ENCODE measurements around the gene BCL2. TPM values are rescaled to one million over a fixed set of nuclear protein-coding genes. Genes with fewer than 3 reads are reported as not detected.
A peak's percentile ranks its signal among the peaks of the same experiment; 100 is the strongest.
"Not testable (repeated sequence)": the region's sequence is repeated elsewhere in the genome, so short reads cannot be mapped to it uniquely, and the experiment has no call there.

Gene BCL2
- total RNA-seq, 2 donors from 2014 or later: 95.4 to 269 TPM

- H3K4me1 Mint-ChIP-seq: peaks cover 54% of the 10 kb centered on the region
- H3K9me3 Mint-ChIP-seq: no peaks in the 10 kb centered on the region
- no peaks in the 10 kb centered on the region for H3K27me3 Mint-ChIP-seq
- peak overlapping the region; percentile 82 for H3K4me3 Mint-ChIP-seq
- peak overlapping the region; percentile 86 for H3K27ac Mint-ChIP-seq
- ATAC-seq (replicated peaks): no peak
- H3K36me3 Mint-ChIP-seq (ENCODE audit: low read depth): peaks cover 94% of the 10 kb centered on the region
Observed at GRCh38 chr18:63236921-63237846, 82.4 kb downstream of the BCL2 start.

DNA sequence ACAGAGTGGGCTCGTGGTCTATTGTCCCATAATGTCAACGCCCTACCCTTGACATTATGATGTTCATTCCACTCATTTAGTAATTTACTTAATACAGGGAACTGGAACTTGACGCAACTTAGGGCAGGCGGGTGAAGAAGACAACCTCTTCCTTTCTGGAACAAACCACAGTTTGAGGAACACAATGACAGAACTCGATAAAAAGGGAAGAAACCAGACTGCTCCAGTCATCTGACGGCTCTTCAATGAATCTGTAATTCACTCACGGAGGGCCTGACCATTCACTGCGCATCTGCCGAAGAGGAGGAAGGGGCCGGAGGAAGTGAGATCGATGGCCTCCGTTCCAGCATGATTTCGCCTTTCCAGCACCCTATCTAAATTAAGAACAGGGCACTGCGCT lies 83.2 kb downstream of the BCL2 start:
- ATAC-seq (replicated peaks): no peak
- Mint-ChIP-seq H3K27ac (peak overlapping the region; percentile 86), H3K36me3 (ENCODE audit: low read depth) (peaks cover 94% of the 10 kb centered on the region), H3K4me1 (peaks cover 58% of the 10 kb centered on the region), H3K27me3 (no peaks in the 10 kb centered on the region), H3K9me3 (no peaks in the 10 kb centered on the region), H3K4me3 (peak overlapping the region; percentile 82)

DNA sequence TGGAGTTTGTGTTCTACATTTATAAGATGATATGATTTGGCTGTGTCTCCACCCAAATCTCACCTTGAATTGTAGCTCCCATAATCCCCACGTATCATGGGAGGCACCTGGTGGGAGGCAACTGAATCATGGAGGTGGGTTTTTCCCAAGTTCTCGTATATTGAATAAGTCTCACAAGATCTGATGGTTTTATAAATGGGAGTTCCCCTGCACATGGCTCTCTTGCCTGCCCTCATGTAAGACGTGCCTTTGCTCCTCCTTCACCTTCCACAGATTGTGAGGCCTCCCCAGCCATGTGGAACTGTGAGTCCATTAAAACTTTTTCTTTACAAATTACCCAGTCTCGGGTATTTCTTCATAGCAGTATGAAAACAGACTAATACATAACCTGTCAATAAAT lies 83.6 kb downstream of the BCL2 start:
- not testable (repeated sequence) for H3K9me3 Mint-ChIP-seq, H3K27me3 Mint-ChIP-seq
- ATAC-seq (replicated peaks): peak; percentile 56
- H3K4me1 Mint-ChIP-seq: peaks cover 62% of the 10 kb centered on the region
- H3K27ac Mint-ChIP-seq: peak overlapping the region; percentile 86
- peak overlapping the region; percentile 82 for H3K4me3 Mint-ChIP-seq
- H3K36me3 Mint-ChIP-seq (ENCODE audit: low read depth): peaks cover 94% of the 10 kb centered on the region

- Mint-ChIP-seq H3K4me3 (peak overlapping the region; percentile 82), H3K27me3 (no peaks in the 10 kb centered on the region), H3K27ac (peak overlapping the region; percentile 83), H3K36me3 (ENCODE audit: low read depth) (peaks cover 92% of the 10 kb centered on the region), H3K9me3 (no peaks in the 10 kb centered on the region), H3K4me1 (peaks cover 65% of the 10 kb centered on the region)
- peak; percentile 64 for ATAC-seq (replicated peaks)
Observed at GRCh38 chr18:63234841-63235240, 84.7 kb downstream of the BCL2 start.

- Mint-ChIP-seq H3K4me1 (peaks cover 69% of the 10 kb centered on the region), H3K36me3 (ENCODE audit: low read depth) (peaks cover 92% of the 10 kb centered on the region), H3K27ac (peak overlapping the region; percentile 83), H3K27me3 (no peaks in the 10 kb centered on the region), H3K9me3 (no peaks in the 10 kb centered on the region), H3K4me3 (peak overlapping the region; percentile 82)
- ATAC-seq (replicated peaks): peak; percentile 68
Observed at GRCh38 chr18:63234432-63234831, 85.1 kb downstream of the BCL2 start.

DNA sequence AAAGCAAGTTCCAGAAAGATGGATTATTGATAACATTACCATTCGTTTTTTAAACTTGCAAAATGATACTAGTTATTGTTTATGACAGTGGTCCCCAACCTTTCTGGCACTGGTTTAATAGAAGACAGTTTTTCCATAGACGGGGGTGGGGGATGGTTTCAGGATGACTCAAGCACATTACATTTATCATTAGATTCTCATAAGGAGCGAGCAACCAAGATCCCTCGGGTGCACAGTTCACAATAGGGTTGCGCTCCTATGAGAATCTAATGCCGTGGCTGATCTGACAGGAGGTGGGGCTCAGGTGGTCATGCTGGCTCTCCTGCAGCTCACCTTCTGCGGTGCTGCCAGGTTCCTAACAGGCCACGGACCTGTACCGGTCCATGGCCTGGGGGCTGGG lies 86.2 kb downstream of the BCL2 start:
- H3K4me1 Mint-ChIP-seq: peaks cover 69% of the 10 kb centered on the region
- H3K4me3 Mint-ChIP-seq: peak overlapping the region; percentile 82
- no peaks in the 10 kb centered on the region for H3K9me3 Mint-ChIP-seq
- peak overlapping the region; percentile 76 for H3K27ac Mint-ChIP-seq
- no peaks in the 10 kb centered on the region for H3K27me3 Mint-ChIP-seq
- ATAC-seq (replicated peaks): peak; percentile 52
- peaks cover 92% of the 10 kb centered on the region for H3K36me3 Mint-ChIP-seq (ENCODE audit: low read depth)

GRCh38 chr18:63232826-63233225 lies 86.7 kb downstream of the BCL2 start:
- Mint-ChIP-seq H3K4me1 (peaks cover 73% of the 10 kb centered on the region), H3K27ac (peak overlapping the region; percentile 76), H3K4me3 (peak overlapping the region; percentile 82), H3K9me3 (no peaks in the 10 kb centered on the region), H3K27me3 (no peaks in the 10 kb centered on the region), H3K36me3 (ENCODE audit: low read depth) (peaks cover 92% of the 10 kb centered on the region)
- ATAC-seq (replicated peaks): peak; percentile 12

GRCh38 chr18:63229971-63230370 lies 89.6 kb downstream of the BCL2 start:
- Mint-ChIP-seq H3K36me3 (ENCODE audit: low read depth) (peaks cover 94% of the 10 kb centered on the region), H3K27ac (peak overlapping the region; percentile 61), H3K27me3 (no peaks in the 10 kb centered on the region), H3K4me1 (peaks cover 62% of the 10 kb centered on the region), H3K9me3 (no peaks in the 10 kb centered on the region), H3K4me3 (peak overlapping the region; percentile 82)
- ATAC-seq (replicated peaks): no peak

GRCh38 chr18:63225434-63225833 lies 94.1 kb downstream of the BCL2 start:
- Mint-ChIP-seq H3K36me3 (ENCODE audit: low read depth) (peaks cover 97% of the 10 kb centered on the region), H3K27ac (no peak overlapping the region), H3K4me3 (peak overlapping the region; percentile 69), H3K9me3 (peaks cover 6% of the 10 kb centered on the region), H3K4me1 (peaks cover 62% of the 10 kb centered on the region), H3K27me3 (no peaks in the 10 kb centered on the region)
- no peak for ATAC-seq (replicated peaks)

DNA sequence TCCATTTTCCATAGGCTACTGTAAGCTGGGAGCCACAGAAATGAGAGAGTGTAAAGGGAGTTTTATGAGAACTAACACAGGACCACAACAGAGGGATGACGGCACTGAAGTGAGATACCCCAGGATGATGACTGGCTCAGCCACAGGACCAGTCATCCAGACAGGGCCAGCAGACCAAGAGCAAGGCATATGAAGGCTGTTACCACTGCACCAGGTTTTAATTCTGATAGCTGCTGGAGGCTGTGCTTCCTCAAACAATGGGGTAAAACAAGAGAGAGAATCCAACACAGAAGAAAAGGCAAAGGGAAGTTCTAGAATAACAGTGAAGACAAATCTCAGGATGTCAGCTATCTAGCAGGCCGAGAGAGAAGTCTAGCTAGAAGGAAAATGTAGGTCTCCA lies 94.9 kb downstream of the BCL2 start:
- Mint-ChIP-seq H3K36me3 (ENCODE audit: low read depth) (peaks cover 97% of the 10 kb centered on the region), H3K4me3 (peak overlapping the region; percentile 69), H3K27me3 (no peaks in the 10 kb centered on the region), H3K9me3 (peaks cover 6% of the 10 kb centered on the region), H3K4me1 (peaks cover 58% of the 10 kb centered on the region), H3K27ac (peak overlapping the region; percentile 75)
- ATAC-seq (replicated peaks): peak; percentile 100

- no peaks in the 10 kb centered on the region for H3K27me3 Mint-ChIP-seq
- H3K4me1 Mint-ChIP-seq: peaks cover 56% of the 10 kb centered on the region
- peak overlapping the region; percentile 75 for H3K27ac Mint-ChIP-seq
- ATAC-seq (replicated peaks): no peak
- H3K9me3 Mint-ChIP-seq: peaks cover 8% of the 10 kb centered on the region
- H3K36me3 Mint-ChIP-seq (ENCODE audit: low read depth): peaks cover 97% of the 10 kb centered on the region
- H3K4me3 Mint-ChIP-seq: peak overlapping the region; percentile 69
Observed at GRCh38 chr18:63223837-63224236, 95.7 kb downstream of the BCL2 start.

- peak overlapping the region; percentile 15 for H3K4me3 Mint-ChIP-seq
- H3K9me3 Mint-ChIP-seq: peaks cover 12% of the 10 kb centered on the region
- H3K27ac Mint-ChIP-seq: peak overlapping the region; percentile 74
- no peak for ATAC-seq (replicated peaks)
- H3K36me3 Mint-ChIP-seq (ENCODE audit: low read depth): peaks cover 98% of the 10 kb centered on the region
- peaks cover 74% of the 10 kb centered on the region for H3K4me1 Mint-ChIP-seq
- H3K27me3 Mint-ChIP-seq: no peaks in the 10 kb centered on the region
Observed at GRCh38 chr18:63220903-63221302, 98.7 kb downstream of the BCL2 start.

DNA sequence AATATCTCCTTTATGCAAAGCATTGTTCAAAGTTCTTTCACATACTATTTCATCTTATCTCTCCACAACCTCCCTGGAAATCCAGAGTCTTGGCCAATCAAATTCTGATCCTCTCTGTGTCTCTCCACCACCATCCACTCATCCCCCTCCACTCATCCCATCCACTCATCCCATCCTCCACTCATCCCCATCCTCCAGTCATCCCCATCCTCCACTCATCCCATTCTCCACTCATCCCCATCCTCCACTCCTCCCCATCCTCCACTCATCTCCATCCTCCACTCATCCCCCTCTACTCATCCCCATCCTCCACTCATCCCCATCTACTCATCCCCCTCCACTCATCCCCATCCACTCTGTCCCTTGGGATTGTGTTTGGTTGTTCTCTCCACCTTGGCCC lies 101.1 kb downstream of the BCL2 start:
- H3K4me1 Mint-ChIP-seq: peaks cover 76% of the 10 kb centered on the region
- peaks cover 97% of the 10 kb centered on the region for H3K36me3 Mint-ChIP-seq (ENCODE audit: low read depth)
- H3K27me3 Mint-ChIP-seq: no peaks in the 10 kb centered on the region
- peaks cover 12% of the 10 kb centered on the region for H3K9me3 Mint-ChIP-seq
- H3K27ac Mint-ChIP-seq: peak overlapping the region; percentile 98
- H3K4me3 Mint-ChIP-seq: peak overlapping the region; percentile 83
- ATAC-seq (replicated peaks): no peak

DNA sequence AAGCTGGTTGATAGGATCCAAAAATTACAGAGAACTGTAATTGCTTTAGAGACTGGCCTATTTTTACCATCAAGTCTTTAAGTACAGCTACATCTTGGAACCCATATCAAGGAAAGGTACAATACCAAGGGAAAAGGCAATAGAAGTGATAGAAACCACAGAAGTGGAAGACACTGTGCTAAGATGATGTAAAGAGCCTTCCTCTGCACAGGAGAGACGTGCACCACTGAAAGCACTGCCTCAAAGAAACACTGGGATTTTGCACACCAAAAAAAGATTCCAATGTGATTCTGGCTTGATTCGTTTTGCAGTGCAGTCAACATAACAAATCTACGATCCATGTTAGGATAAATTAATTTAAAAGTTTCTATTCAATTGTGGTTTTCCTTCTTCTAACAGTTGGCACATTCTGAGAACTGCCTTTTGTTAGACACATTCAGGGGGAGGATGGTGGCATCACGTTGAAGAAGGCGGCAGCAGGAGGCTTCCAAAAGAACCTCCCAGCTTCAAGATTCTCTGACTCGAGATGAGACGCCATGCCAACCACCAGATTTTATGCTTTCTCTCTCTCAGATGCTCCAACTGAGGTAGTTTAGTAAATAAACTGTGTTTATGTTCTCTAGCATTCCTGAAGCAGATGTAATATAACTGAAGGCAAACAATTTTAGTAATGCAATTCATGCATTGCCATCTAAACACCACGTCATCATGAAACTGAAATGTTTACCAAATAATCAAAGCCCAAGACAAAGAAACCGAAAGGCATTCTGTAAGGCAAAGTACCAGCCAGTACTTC lies 102.9 kb downstream of the BCL2 start:
- H3K4me1 Mint-ChIP-seq: peaks cover 72% of the 10 kb centered on the region
- peak overlapping the region; percentile 98 for H3K27ac Mint-ChIP-seq
- no peaks in the 10 kb centered on the region for H3K27me3 Mint-ChIP-seq
- peaks cover 97% of the 10 kb centered on the region for H3K36me3 Mint-ChIP-seq (ENCODE audit: low read depth)
- peaks cover 6% of the 10 kb centered on the region for H3K9me3 Mint-ChIP-seq
- ATAC-seq (replicated peaks): peak; percentile 19
- peak overlapping the region; percentile 83 for H3K4me3 Mint-ChIP-seq

Measured in activated T-helper 17 cell treated with anti-CD3 and anti-CD28 coated beads, Interleukin-2, amount 50 U/mL, for 72 hours (primary cell).